ENCODE results near the gene NSMCE1.
A peak's percentile ranks its signal among the peaks of the same experiment; 100 is the strongest.

Gene NSMCE1

GRCh38 chr16:27228621-27229501, 39.7 kb downstream of the NSMCE1 start:
- DNase-seq = peak; percentile 94

GRCh38 chr16:27228045-27228444, 40.5 kb downstream of the NSMCE1 start:
- DNase-seq = no peak

- DNase-seq = no peak
These were observed 41.4 kb downstream of the NSMCE1 start for GRCh38 chr16:27226976-27227705.

GRCh38 chr16:27226476-27226875, 42.1 kb downstream of the NSMCE1 start:
- DNase-seq = peak; percentile 63

- DNase-seq = no peak
These were observed 42.8 kb downstream of the NSMCE1 start for GRCh38 chr16:27225536-27226360.

- DNase-seq = no peak
These were observed 43.8 kb downstream of the NSMCE1 start for GRCh38 chr16:27224741-27225300.

- no peak for DNase-seq
These were observed 44.3 kb downstream of the NSMCE1 start for GRCh38 chr16:27224271-27224737.

- DNase-seq = no peak
These were observed 44.9 kb downstream of the NSMCE1 start for GRCh38 chr16:27223701-27224100.

GRCh38 chr16:27223226-27223610, 45.4 kb downstream of the NSMCE1 start:
- no peak for DNase-seq

- DNase-seq = no peak
These were observed 46.0 kb downstream of the NSMCE1 start for GRCh38 chr16:27222249-27223225.

GRCh38 chr16:27221576-27222248, 46.9 kb downstream of the NSMCE1 start:
- no peak for DNase-seq

GRCh38 chr16:27220991-27221390, 47.6 kb downstream of the NSMCE1 start:
- DNase-seq = no peak

GRCh38 chr16:27220527-27220926, 48.0 kb downstream of the NSMCE1 start:
- no peak for DNase-seq

- no peak for DNase-seq
These were observed 48.5 kb downstream of the NSMCE1 start for GRCh38 chr16:27220120-27220519.

GRCh38 chr16:27219161-27219560, 49.4 kb downstream of the NSMCE1 start:
- DNase-seq = no peak

GRCh38 chr16:27218756-27219155, 49.8 kb downstream of the NSMCE1 start:
- no peak for DNase-seq

GRCh38 chr16:27217256-27217655, 51.3 kb downstream of the NSMCE1 start:
- DNase-seq = no peak

- no peak for DNase-seq
These were observed 52.2 kb downstream of the NSMCE1 start for GRCh38 chr16:27216297-27216885.

GRCh38 chr16:27215660-27216059, 52.9 kb downstream of the NSMCE1 start:
- no peak for DNase-seq

All from NCI-H510A treated with DMSO at 0.1 percent for 48 hours (cell line).